ENCODE results near the gene MRGPRD. TPM values are rescaled to one million over a fixed set of nuclear protein-coding genes. Genes with fewer than 3 reads are reported as not detected.

The MRGPRD gene
- total and polyA plus RNA-seq, 5 donors from 2014 or later = 0.50 TPM; not detected in 4

DNA sequence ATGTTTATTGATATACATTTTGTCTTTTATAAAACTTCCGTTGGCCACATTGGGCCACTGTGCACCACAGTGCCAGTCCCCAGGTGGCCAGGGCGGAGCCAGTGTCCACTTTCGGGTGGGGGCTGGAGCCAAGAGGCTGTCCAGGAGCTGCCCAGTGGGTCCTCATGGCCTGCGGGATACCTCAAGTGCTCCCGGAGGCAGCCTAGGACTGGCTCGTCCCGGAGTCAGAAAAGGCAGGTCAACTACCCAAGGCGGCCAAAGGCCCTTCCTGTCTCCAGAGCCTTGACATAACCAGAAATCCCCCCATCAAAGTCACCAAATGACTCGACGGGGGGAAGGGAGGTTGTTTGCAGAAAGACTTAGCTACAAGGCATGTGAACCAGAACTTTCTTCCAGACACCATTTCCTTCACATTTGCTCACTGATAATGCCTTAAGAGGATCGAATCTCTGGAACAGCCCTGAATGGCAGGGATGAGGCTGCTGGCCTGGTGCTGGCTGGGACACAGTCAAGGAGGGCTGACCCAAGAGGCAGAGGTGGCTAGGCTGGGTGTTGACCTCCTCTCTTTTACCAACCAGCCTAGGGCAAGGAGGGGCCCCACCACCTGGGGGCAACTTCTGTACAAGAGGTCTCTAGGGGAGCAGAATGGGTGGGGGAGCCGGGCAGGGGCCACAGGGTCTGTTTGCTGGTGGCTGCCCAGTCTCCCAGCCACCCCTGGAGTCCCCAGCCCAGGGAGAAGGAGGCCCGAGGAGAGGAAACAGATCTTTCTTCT is 23.8 kb upstream of the MRGPRD start:
- Histone ChIP-seq H3K4me1 (ENCODE audit: control insufficient read depth, insufficient read depth, low read length, poor library complexity, severe bottlenecking) (no peaks in the 10 kb centered on the region), H3K27ac (ENCODE audit: insufficient read depth, low read length, poor library complexity, severe bottlenecking) (no peak overlapping the region), H3K36me3 (ENCODE audit: control insufficient read depth, insufficient read depth, low read length) (no peaks in the 10 kb centered on the region), H3K4me3 (ENCODE audit: low read depth, low read length) (no peak overlapping the region), H3K27me3 (ENCODE audit: control insufficient read depth, insufficient read depth, low read length) (no peaks in the 10 kb centered on the region), H3K9me3 (ENCODE audit: control insufficient read depth in 2 of 2, low read length in 2 of 2) (no peaks in the 10 kb centered on the region)
- Mint-ChIP-seq H3K9me3 (no peaks in the 10 kb centered on the region), H3K27me3 (peaks cover 26% of the 10 kb centered on the region), H3K4me1 (peaks cover 0 to 2% (median 0%) of the 10 kb centered on the region in 4 donors), H3K4me3 (no peak overlapping the region), H3K36me3 (no peaks in the 10 kb centered on the region), H3K27ac (no peak overlapping the region)
- DNase-seq = no peak
- ATAC-seq (ENCODE audit: low read depth in 2 of 2) = no peak

DNA sequence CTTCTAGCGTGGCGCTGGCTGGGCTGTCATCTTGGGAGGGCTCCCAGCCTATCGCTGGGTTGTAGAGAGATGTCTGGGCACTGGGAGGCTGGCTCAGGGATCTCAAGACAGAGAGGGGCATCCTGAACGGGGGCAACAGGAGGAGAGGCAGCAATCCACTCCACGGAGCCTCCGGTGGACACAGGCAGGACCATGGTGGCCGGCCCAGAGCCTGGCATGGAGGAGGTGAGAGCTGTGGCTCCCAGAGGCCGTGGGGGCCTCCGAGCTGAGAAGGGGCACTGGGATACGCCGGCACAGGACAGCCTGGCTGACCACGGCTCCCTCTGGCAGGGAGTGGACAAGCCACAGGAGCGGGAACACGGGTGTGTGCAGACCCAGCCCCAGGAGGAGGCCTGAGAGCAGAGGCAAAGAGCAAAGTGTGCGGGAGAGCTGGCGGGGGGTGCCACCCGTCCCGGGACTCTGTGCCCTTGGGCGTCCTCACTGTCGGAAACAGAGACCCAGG is 23.1 kb upstream of the MRGPRD start:
- peaks cover 0 to 2% (median 0%) of the 10 kb centered on the region in 4 donors for H3K4me1 Mint-ChIP-seq

DNA sequence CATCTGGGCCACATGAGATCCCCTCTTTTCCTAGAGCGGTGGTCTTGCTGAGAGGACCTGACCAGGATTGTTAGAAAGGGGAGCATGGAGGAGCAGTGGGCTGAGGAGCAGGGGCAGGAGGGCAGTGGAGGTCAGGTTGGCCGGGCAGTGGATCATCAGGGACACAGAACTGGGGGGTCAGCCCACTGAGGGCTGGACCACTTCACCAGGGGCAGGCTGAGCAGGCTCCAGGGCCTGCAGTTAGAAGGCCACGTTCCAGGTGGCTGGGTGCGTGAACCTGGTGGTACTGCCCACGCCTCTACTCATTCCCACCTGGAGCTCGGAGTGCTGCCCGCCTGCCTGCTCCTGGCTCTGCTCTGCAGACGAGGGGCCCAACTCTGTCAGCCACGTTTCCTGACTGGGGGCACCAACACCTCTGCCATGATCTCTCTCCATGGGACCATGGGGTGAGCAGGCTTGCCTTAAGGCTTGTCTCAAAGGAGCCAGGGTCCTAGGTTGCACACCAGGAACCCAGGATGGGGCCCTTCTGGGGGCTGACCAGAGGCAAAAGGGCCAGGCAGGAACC is 22.6 kb upstream of the MRGPRD start:
- DNase-seq (no peak), ATAC-seq (ENCODE audit: low read depth in 2 of 2) (no peak)
- Histone ChIP-seq H3K27me3 (ENCODE audit: control insufficient read depth, insufficient read depth, low read length) (no peaks in the 10 kb centered on the region), H3K27ac (ENCODE audit: insufficient read depth, low read length, poor library complexity, severe bottlenecking) (no peak overlapping the region), H3K9me3 (ENCODE audit: control insufficient read depth in 2 of 2, low read length in 2 of 2) (no peaks in the 10 kb centered on the region), H3K4me3 (ENCODE audit: low read depth, low read length) (no peak overlapping the region), H3K4me1 (ENCODE audit: control insufficient read depth, insufficient read depth, low read length, poor library complexity, severe bottlenecking) (no peaks in the 10 kb centered on the region), H3K36me3 (ENCODE audit: control insufficient read depth, insufficient read depth, low read length) (no peaks in the 10 kb centered on the region)
- Mint-ChIP-seq H3K9me3 (no peaks in the 10 kb centered on the region), H3K27ac (no peak overlapping the region), H3K27me3 (peaks cover 26% of the 10 kb centered on the region), H3K36me3 (no peaks in the 10 kb centered on the region), H3K4me1 (peaks cover 0 to 2% (median 0%) of the 10 kb centered on the region in 4 donors), H3K4me3 (no peak overlapping the region)

More for the DNA sequence above, 23.1 kb upstream of the MRGPRD start:
- peaks cover 26% of the 10 kb centered on the region for H3K27me3 Mint-ChIP-seq
- Histone ChIP-seq H3K27me3 (ENCODE audit: control insufficient read depth, insufficient read depth, low read length) (no peaks in the 10 kb centered on the region), H3K27ac (ENCODE audit: insufficient read depth, low read length, poor library complexity, severe bottlenecking) (no peak overlapping the region), H3K36me3 (ENCODE audit: control insufficient read depth, insufficient read depth, low read length) (no peaks in the 10 kb centered on the region), H3K4me1 (ENCODE audit: control insufficient read depth, insufficient read depth, low read length, poor library complexity, severe bottlenecking) (no peaks in the 10 kb centered on the region), H3K9me3 (ENCODE audit: control insufficient read depth in 2 of 2, low read length in 2 of 2) (no peaks in the 10 kb centered on the region), H3K4me3 (ENCODE audit: low read depth, low read length) (no peak overlapping the region)
- no peak for DNase-seq
- ATAC-seq (ENCODE audit: low read depth in 2 of 2) = no peak
- H3K27ac Mint-ChIP-seq = no peak overlapping the region
- no peak overlapping the region for H3K4me3 Mint-ChIP-seq
- H3K9me3 Mint-ChIP-seq = no peaks in the 10 kb centered on the region
- no peaks in the 10 kb centered on the region for H3K36me3 Mint-ChIP-seq

DNA sequence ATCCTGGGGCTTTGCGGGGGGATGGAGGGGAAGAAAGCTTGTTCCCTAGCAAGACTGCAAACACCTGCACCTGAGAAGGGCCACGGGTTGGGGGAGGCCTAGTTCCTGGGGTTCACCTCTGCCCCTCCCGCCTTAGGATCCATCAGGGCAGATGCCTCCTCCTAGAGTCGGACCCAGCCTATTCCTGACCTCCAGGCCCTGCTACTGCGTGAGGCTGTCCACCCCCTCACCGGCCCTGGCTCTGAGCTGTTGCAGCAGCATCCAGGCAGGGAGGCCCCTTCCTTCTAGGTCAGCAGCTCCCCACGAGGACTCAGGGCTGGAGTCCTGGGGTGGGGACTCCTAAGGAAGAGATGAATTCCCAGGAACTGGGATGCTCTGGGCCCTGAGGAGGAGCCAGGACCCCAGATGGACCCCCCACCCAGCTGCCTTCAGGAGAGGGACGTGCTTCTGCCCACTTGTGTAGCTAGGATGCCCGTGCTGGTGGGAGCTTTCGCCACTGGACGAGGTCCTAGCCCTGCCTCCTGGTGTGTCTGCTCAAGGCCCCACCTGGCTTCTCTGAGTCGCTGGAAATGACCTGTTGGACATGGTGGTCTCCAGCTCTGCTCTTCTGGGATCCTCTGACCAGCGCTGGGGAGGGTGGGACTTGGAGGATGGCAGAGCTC is 21.9 kb upstream of the MRGPRD start:
- Mint-ChIP-seq H3K36me3 (no peaks in the 10 kb centered on the region), H3K27me3 (peaks cover 19% of the 10 kb centered on the region), H3K4me1 (peaks cover 0 to 4% (median 0%) of the 10 kb centered on the region in 4 donors), H3K9me3 (no peaks in the 10 kb centered on the region), H3K27ac (peak overlapping the region in 1 of 3 donors; percentile 85), H3K4me3 (no peak overlapping the region)
- no peak overlapping the region for H3K4me3 ChIP-seq (ENCODE audit: low read depth, low read length)
- no peaks in the 10 kb centered on the region for H3K4me1 ChIP-seq (ENCODE audit: control insufficient read depth, insufficient read depth, low read length, poor library complexity, severe bottlenecking)
- no peak for DNase-seq
- H3K27me3 ChIP-seq (ENCODE audit: control insufficient read depth, insufficient read depth, low read length) = no peaks in the 10 kb centered on the region
- no peak overlapping the region for H3K27ac ChIP-seq (ENCODE audit: insufficient read depth, low read length, poor library complexity, severe bottlenecking)
- no peak for ATAC-seq (ENCODE audit: low read depth in 2 of 2)
- H3K36me3 ChIP-seq (ENCODE audit: control insufficient read depth, insufficient read depth, low read length) = no peaks in the 10 kb centered on the region
- no peaks in the 10 kb centered on the region for H3K9me3 ChIP-seq (ENCODE audit: control insufficient read depth in 2 of 2, low read length in 2 of 2)

DNA sequence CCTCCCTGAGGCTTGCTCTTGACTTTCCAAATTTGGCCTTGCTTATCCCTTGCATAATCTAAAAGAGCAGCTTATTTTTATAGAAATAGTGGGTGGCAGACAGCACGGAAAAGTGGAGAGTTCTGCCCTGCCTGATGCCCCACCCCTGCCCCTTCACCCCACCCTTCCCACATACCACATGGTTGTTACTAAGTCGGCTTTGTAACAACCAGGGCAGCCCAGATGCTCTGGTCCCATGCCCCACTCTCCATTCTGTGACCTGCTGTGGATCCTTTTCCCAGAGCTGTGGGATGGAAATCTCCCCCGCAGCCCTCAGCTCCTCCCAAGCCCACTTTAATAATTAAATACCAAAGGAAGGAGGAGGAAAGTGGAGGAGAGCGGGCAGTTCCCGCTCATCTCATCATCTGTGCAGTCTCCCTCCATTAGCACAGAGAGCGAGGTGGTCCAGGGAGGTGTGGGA is 21.4 kb upstream of the MRGPRD start:
- Histone ChIP-seq H3K36me3 (ENCODE audit: control insufficient read depth, insufficient read depth, low read length) (no peaks in the 10 kb centered on the region), H3K4me1 (ENCODE audit: control insufficient read depth, insufficient read depth, low read length, poor library complexity, severe bottlenecking) (no peaks in the 10 kb centered on the region), H3K9me3 (ENCODE audit: control insufficient read depth in 2 of 2, low read length in 2 of 2) (no peaks in the 10 kb centered on the region), H3K27me3 (ENCODE audit: control insufficient read depth, insufficient read depth, low read length) (no peaks in the 10 kb centered on the region), H3K27ac (ENCODE audit: insufficient read depth, low read length, poor library complexity, severe bottlenecking) (no peak overlapping the region), H3K4me3 (ENCODE audit: low read depth, low read length) (no peak overlapping the region)
- DNase-seq = no peak
- H3K36me3 Mint-ChIP-seq = no peaks in the 10 kb centered on the region
- ATAC-seq (ENCODE audit: low read depth in 2 of 2) = no peak
- H3K4me3 Mint-ChIP-seq = no peak overlapping the region
- H3K9me3 Mint-ChIP-seq = no peaks in the 10 kb centered on the region
- H3K27ac Mint-ChIP-seq = peak overlapping the region in 1 of 3 donors; percentile 85
- H3K4me1 Mint-ChIP-seq = peaks cover 0 to 4% (median 0%) of the 10 kb centered on the region in 4 donors
- H3K27me3 Mint-ChIP-seq = peaks cover 13% of the 10 kb centered on the region

DNA sequence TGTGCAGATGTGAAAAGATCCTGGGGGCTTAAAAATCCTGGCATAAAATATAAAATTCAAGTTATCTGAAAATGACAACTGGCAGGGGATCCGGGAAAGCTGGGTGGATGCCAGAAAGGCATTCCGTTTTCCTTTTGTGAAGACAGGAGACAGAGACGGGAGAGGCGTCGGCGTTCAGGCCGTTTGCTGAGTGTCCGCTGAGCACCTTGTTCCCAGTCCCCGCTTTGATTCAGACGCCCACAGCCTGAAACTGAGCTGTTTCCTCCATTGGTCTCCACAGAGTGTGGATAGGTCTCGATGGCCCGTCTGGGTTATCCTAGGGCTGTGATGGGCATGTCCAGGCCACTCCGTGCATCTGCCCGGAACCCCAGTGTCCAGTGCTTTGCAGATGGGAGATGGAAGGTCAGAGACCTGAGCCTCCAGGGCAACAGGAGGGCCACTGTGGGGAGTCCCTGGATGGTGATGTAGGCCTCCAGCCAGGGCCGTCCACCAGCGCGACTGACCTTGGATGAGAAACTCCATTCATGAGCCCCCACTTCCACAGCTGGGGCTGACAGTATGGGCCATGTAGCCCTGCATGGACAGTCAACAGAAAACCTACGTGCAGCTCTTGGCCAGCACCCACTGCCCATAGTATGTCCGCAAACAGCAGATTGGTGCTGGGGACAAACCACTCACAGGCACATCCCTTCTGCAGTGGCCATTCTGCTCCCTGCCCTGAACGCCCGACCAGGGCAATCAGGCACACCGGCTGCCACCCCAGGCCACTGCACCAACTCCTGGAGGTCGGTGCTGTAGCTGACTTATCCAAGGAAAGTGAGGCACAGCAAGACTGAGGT is 20.7 kb upstream of the MRGPRD start:
- Mint-ChIP-seq H3K27ac (no peak overlapping the region), H3K4me1 (peaks cover 0 to 4% (median 0%) of the 10 kb centered on the region in 4 donors), H3K4me3 (no peak overlapping the region), H3K36me3 (no peaks in the 10 kb centered on the region), H3K27me3 (peaks cover 9% of the 10 kb centered on the region), H3K9me3 (no peaks in the 10 kb centered on the region)
- H3K27me3 ChIP-seq (ENCODE audit: control insufficient read depth, insufficient read depth, low read length) = no peaks in the 10 kb centered on the region
- H3K27ac ChIP-seq (ENCODE audit: insufficient read depth, low read length, poor library complexity, severe bottlenecking) = no peak overlapping the region
- H3K4me3 ChIP-seq (ENCODE audit: low read depth, low read length) = no peak overlapping the region
- H3K4me1 ChIP-seq (ENCODE audit: control insufficient read depth, insufficient read depth, low read length, poor library complexity, severe bottlenecking) = no peaks in the 10 kb centered on the region
- no peaks in the 10 kb centered on the region for H3K9me3 ChIP-seq (ENCODE audit: control insufficient read depth in 2 of 2, low read length in 2 of 2)
- DNase-seq = no peak
- ATAC-seq (ENCODE audit: low read depth in 2 of 2) = no peak
- no peaks in the 10 kb centered on the region for H3K36me3 ChIP-seq (ENCODE audit: control insufficient read depth, insufficient read depth, low read length)

DNA sequence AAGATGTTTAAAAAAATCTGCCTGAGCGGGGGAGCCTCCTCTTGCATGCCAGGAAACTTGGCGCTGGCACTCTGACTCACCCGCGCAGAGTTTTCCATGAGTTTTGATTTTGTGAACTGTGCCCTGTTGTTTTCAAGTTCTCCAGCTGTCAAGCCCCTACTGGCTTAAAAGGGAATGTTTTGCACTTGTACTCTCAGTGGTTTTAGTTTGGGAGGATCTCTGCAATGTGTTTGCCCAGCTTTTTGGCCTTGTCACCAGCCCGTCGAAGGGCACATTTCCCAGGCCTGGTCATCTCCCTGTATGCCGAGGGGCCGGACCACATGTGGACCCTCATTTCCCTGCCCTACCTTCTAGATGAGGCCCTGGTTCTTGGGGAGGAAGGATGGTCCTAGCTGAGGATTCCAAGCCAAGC is 20.1 kb upstream of the MRGPRD start:
- H3K27ac Mint-ChIP-seq = no peak overlapping the region
- peaks cover 0 to 4% (median 0%) of the 10 kb centered on the region in 4 donors for H3K4me1 Mint-ChIP-seq
- H3K9me3 Mint-ChIP-seq = no peaks in the 10 kb centered on the region
- H3K9me3 ChIP-seq (ENCODE audit: control insufficient read depth in 2 of 2, low read length in 2 of 2) = no peaks in the 10 kb centered on the region
- H3K4me3 ChIP-seq (ENCODE audit: low read depth, low read length) = no peak overlapping the region
- ATAC-seq (ENCODE audit: low read depth in 2 of 2) (no peak), DNase-seq (no peak)
- H3K27ac ChIP-seq (ENCODE audit: insufficient read depth, low read length, poor library complexity, severe bottlenecking) = no peak overlapping the region
- no peaks in the 10 kb centered on the region for H3K36me3 ChIP-seq (ENCODE audit: control insufficient read depth, insufficient read depth, low read length)
- no peaks in the 10 kb centered on the region for H3K4me1 ChIP-seq (ENCODE audit: control insufficient read depth, insufficient read depth, low read length, poor library complexity, severe bottlenecking)
- H3K27me3 ChIP-seq (ENCODE audit: control insufficient read depth, insufficient read depth, low read length) = no peaks in the 10 kb centered on the region
- H3K36me3 Mint-ChIP-seq = no peaks in the 10 kb centered on the region
- H3K27me3 Mint-ChIP-seq = peaks cover 7% of the 10 kb centered on the region
- no peak overlapping the region for H3K4me3 Mint-ChIP-seq

All from CD4-positive, CD25-positive, alpha-beta regulatory T cell (primary cell).